Naive thymus-derived CD8-positive, alpha-beta T cell (primary cell): ENCODE measurements around the gene EFNB3. TPM values are rescaled to one million over a fixed set of nuclear protein-coding genes. Genes with fewer than 3 reads are reported as not detected.

Source experiments
- ATAC-seq, 2 donors: fragments of 150-1000 bp; cut with Tn5 transposase in 1 of 2; sonication (Bioruptor Pico), chemical (Tn5 transposase) in 1 of 2; 1 replicate in 1 of 2; 2 replicates in 1 of 2; pipeline ENCODE4 v1.10.0; 2021; ENCODE audit warnings: mild to moderate bottlenecking in 2 of 2, moderate library complexity in 2 of 2
- POLR2A ChIA-PET: fragments of 350-600 bp; sonication (Branson Sonifier 250); formaldehyde crosslinking; loops from one replicate; lab custom pipeline; 2021; ENCODE audit warnings: antibody characterized with exemption; lab: Charles Lee
- DNase-seq, 10 donors: peaks; one replicate each; pipeline versions ENCODE4 v3.0.0 to v3.0.0-alpha.2; 2020 to 2022
- H3K27ac Mint-ChIP-seq, 10 donors: one replicate each; pipeline ENCODE4 v1.8.0; 2020 to 2022; ENCODE audit warnings: mild to moderate bottlenecking in 10 of 10, mixed read lengths in 10 of 10, moderate library complexity in 4 of 10, inconsistent platforms in 1 of 10
- H3K27me3 Mint-ChIP-seq, 5 donors: one replicate each; pipeline ENCODE4 v1.8.0; 2021 to 2022; ENCODE audit warnings: mixed read lengths in 5 of 5
- H3K36me3 Mint-ChIP-seq, 3 donors: one replicate each; pipeline ENCODE4 v1.8.0; 2020 to 2022; ENCODE audit warnings: mixed read lengths in 3 of 3, mild to moderate bottlenecking in 2 of 3, inconsistent platforms in 1 of 3
- H3K4me1 Mint-ChIP-seq, 4 donors: one replicate each; pipeline ENCODE4 v1.8.0; 2021 to 2022; ENCODE audit warnings: mixed read lengths in 4 of 4
- H3K4me3 Mint-ChIP-seq, 10 donors: one replicate each; pipeline ENCODE4 v1.8.0; 2020 to 2022; ENCODE audit warnings: mild to moderate bottlenecking in 10 of 10, mixed read lengths in 10 of 10, moderate library complexity in 6 of 10, inconsistent platforms in 1 of 10
- H3K9me3 Mint-ChIP-seq, 9 donors: one replicate each; pipeline ENCODE4 v1.8.0; 2020 to 2022; ENCODE audit warnings: mixed read lengths in 9 of 9, mild to moderate bottlenecking in 3 of 9, inconsistent platforms in 1 of 9, moderate library complexity in 1 of 9
- polyA plus RNA-seq, 3 donors: library from polyadenylated mRNA; unstranded; fragments of 300-500 nt; fragmentation: Illumina TruSeq; gene quantifications; one replicate each; pipeline ENCODE4 v1.2.3, GENCODE V29; 2021
- total RNA-seq, 8 experiments: library from RNA in 2 of 8; stranded (reverse) in 2 of 8; gene quantifications; one replicate each; pipeline ENCODE4 v1.2.3 and lab custom pipeline; 2021 to 2026

The EFNB3 gene
- total and polyA plus RNA-seq, 5 experiments from 2014 or later, result not detected

DNA sequence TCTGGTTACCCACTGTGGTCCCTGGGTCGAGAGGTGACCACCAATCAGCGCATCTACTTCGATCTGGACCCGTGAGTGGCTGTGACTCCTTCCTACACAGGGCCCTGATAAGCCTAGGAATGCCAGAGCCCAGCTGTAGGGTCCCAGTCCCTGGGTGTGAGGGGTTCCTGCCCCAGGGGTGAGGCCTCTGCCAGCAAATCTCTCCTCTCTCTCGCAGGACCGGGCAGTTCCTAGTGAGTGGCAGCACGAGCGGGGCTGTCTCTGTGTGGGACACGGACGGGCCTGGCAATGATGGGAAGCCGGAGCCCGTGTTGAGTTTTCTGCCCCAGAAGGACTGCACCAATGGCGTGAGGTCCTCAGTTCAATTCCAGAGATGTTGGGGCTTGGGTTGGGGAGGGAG is 2.2 kb upstream of the EFNB3 start:
- H3K4me3 Mint-ChIP-seq, result no peak overlapping the region
- no peak for ATAC-seq
- DNase-seq, result no peak
- H3K4me1 Mint-ChIP-seq, result peaks cover 11 to 26% (median 19%) of the 10 kb centered on the region in 4 donors
- H3K36me3 Mint-ChIP-seq, result peaks cover 4 to 48% (median 21%) of the 10 kb centered on the region in 3 donors
- peak overlapping the region in 1 of 10 donors; percentile 3 for H3K27ac Mint-ChIP-seq
- POLR2A ChIA-PET, result no interaction called here
- no peaks in the 10 kb centered on the region for H3K9me3 Mint-ChIP-seq
- peaks cover 18 to 71% (median 47%) of the 10 kb centered on the region in 5 donors for H3K27me3 Mint-ChIP-seq

DNA sequence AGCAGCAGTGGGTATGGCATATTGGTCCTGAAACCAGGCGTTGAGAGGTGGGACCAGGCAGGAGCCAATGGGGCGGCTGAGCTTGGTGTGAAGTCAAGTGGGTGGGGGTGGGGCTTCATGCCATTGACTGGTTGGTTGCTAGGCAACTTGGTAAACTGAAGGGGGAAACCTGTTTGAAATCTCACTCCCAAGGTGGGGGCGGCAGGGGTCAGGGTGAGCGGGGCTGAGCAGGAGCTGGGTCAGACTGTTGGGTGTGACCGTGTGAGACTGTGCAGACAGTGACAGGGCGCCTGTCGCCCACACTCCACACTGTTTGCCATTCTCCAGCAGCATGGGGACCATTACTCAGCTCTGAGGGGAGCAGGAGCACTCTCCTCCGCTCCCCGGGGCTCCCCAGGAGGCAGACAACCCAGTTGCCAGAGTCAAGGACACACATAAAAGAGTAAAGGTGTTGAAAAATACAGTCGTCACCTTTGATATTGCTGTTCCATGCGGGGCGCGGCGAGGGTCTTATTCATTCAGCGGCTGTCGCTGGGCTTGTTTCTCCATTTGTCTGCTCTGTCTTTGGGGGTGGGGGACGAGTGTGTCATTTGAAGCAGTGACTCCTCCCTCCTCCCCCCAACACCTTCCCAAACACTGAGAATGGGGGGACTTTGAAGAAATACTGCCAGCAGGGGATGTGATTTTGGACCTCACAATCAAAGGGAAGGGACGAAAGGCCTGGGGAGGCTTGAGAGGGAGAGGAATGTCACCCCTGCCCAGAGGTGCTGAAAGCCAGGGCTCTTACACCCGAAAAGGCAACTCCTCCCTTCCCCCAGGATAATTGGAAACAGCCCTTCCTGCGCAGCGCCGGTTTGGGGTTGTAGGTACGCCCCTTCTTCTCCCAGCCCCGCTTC is 1.2 kb upstream of the EFNB3 start:
- H3K4me3 Mint-ChIP-seq, result peak overlapping the region; percentile 59 to 94 (median 76)

DNA sequence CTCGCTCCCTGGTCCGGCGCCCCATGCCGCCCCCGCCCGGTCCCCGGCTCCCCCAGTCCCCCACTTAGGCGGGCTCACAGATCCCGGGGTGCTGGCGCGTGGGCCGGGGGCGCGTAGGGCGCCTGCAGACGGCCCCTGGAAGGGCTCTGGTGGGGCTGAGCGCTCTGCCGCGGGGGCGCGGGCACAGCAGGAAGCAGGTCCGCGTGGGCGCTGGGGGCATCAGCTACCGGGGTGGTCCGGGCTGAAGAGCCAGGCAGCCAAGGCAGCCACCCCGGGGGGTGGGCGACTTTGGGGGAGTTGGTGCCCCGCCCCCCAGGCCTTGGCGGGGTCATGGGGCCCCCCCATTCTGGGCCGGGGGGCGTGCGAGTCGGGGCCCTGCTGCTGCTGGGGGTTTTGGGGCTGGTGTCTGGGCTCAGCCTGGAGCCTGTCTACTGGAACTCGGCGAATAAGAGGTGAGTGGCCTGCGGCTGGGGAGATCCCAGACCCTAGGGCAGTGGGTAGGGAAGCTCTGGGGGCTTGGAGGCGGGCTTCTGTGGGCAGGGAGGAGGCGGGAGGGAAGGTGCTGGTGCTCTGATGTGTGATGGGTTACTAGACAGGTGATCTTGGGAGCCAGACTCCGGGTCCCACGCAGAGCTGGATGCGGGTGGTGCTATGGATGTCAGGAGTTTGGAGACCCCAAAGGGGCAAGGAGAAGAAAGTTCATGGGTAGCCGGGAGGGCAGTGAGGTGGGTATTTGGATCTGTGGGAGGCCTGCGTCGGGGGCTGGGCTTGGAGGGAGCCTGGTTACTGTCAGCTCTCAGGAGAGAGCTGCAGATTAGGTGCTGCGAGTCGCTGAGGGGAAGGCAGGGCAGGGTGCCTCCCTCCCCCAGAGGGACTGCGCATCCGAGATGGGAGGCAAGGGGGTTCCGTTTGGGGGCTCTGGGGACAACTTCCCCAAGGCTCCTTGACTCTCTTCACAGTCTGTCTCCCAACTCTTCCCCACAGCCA is 560 bp downstream of the EFNB3 start:
- POLR2A ChIA-PET, result interaction anchor here (0.8 kb wide), 1 partner anchor 35 kb away, joined by 3 read pairs; no protein-coding TSS in a partner anchor
- peaks cover 21 to 90% (median 57%) of the 10 kb centered on the region in 5 donors for H3K27me3 Mint-ChIP-seq
- peaks cover 18 to 34% (median 26%) of the 10 kb centered on the region in 4 donors for H3K4me1 Mint-ChIP-seq
- H3K27ac Mint-ChIP-seq, result peak overlapping the region in 1 of 10 donors; percentile 90
- H3K9me3 Mint-ChIP-seq, result no peaks in the 10 kb centered on the region
- ATAC-seq (peak; percentile 56 to 65), DNase-seq (peak in 1 of 10 donors; percentile 29)
- H3K36me3 Mint-ChIP-seq, result peaks cover 3 to 31% (median 20%) of the 10 kb centered on the region in 3 donors
- H3K4me3 Mint-ChIP-seq, result peak overlapping the region; percentile 21 to 88 (median 56)

More for the DNA sequence above, 1.2 kb upstream of the EFNB3 start:
- H3K4me1 Mint-ChIP-seq, result peaks cover 11 to 26% (median 19%) of the 10 kb centered on the region in 4 donors
- peak overlapping the region in 6 of 10 donors; percentile 5 to 82 (median 48) for H3K27ac Mint-ChIP-seq
- no peaks in the 10 kb centered on the region for H3K9me3 Mint-ChIP-seq
- H3K36me3 Mint-ChIP-seq, result peaks cover 4 to 40% (median 21%) of the 10 kb centered on the region in 3 donors
- peak in 3 of 10 donors; percentile 23 to 27 (median 25) for DNase-seq
- peaks cover 18 to 78% (median 51%) of the 10 kb centered on the region in 5 donors for H3K27me3 Mint-ChIP-seq
- peak; percentile 34 to 52 for ATAC-seq
- POLR2A ChIA-PET, result no interaction called here

GRCh38 chr17:7706631-7707354 is 1.8 kb downstream of the EFNB3 start:
- H3K4me3 Mint-ChIP-seq, result peak overlapping the region in 4 of 10 donors; percentile 3 to 88 (median 32)
- no peak for DNase-seq
- H3K4me1 Mint-ChIP-seq, result peaks cover 21 to 37% (median 33%) of the 10 kb centered on the region in 4 donors
- peaks cover 0 to 18% (median 9%) of the 10 kb centered on the region in 3 donors for H3K36me3 Mint-ChIP-seq
- H3K27ac Mint-ChIP-seq, result no peak overlapping the region
- POLR2A ChIA-PET, result no interaction called here
- H3K9me3 Mint-ChIP-seq, result no peaks in the 10 kb centered on the region
- no peak for ATAC-seq
- H3K27me3 Mint-ChIP-seq, result peaks cover 24 to 90% (median 60%) of the 10 kb centered on the region in 5 donors

DNA sequence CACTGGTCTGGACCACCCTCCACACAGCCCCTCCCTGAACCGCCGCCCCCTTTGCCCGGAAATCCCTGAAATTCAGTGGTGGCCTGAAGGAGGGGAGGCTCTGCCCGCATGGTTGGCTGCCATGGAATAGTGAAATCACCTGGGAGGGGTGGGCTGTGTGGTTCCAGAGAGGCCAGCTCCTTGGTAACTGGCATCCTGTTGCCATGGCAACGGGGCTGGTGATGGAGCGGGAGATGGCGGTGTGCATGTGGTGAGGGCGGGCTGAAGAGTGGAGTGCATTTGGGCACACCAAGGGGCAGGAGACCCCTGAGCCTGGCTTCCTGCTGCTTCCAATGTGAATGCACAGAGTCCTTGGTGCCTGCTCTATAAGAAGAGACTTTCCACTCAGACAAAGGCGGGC is 2.4 kb downstream of the EFNB3 start:
- ATAC-seq (no peak), DNase-seq (no peak)
- no peak overlapping the region for H3K4me3 Mint-ChIP-seq
- H3K9me3 Mint-ChIP-seq, result no peaks in the 10 kb centered on the region
- POLR2A ChIA-PET, result no interaction called here
- peaks cover 23 to 42% (median 33%) of the 10 kb centered on the region in 4 donors for H3K4me1 Mint-ChIP-seq
- peaks cover 24 to 90% (median 59%) of the 10 kb centered on the region in 5 donors for H3K27me3 Mint-ChIP-seq
- H3K36me3 Mint-ChIP-seq, result peaks cover 0 to 12% (median 4%) of the 10 kb centered on the region in 3 donors
- H3K27ac Mint-ChIP-seq, result no peak overlapping the region

DNA sequence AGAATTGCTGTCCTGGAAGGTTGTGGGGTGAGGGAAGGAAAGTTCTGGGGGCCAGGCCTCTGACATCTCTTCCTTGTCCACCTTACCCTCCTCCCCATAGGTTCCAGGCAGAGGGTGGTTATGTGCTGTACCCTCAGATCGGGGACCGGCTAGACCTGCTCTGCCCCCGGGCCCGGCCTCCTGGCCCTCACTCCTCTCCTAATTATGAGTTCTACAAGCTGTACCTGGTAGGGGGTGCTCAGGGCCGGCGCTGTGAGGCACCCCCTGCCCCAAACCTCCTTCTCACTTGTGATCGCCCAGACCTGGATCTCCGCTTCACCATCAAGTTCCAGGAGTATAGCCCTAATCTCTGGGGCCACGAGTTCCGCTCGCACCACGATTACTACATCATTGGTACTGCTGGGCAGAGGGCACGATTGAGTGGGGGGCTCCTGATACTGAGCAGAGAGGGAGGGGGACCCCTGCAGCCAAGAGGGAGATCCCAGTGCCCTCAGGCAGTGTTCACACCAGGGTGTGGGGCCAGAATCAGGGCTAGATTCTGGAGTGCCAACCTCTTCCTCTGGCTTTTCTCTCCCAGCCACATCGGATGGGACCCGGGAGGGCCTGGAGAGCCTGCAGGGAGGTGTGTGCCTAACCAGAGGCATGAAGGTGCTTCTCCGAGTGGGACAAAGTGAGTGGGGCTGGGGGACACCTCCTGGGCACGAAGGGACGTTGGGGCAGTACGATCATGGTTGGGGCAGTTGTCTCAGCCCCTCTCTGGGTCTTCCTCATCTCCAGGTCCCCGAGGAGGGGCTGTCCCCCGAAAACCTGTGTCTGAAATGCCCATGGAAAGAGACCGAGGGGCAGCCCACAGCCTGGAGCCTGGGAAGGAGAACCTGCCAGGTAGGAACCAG is 3.1 kb downstream of the EFNB3 start:
- POLR2A ChIA-PET, result no interaction called here
- ATAC-seq (no peak), DNase-seq (no peak)
- Mint-ChIP-seq H3K27ac (peak overlapping the region in 1 of 10 donors; percentile 77), H3K4me1 (peaks cover 23 to 47% (median 34%) of the 10 kb centered on the region in 4 donors), H3K36me3 (peaks cover 0 to 5% (median 0%) of the 10 kb centered on the region in 3 donors), H3K27me3 (peaks cover 28 to 90% (median 64%) of the 10 kb centered on the region in 5 donors), H3K9me3 (no peaks in the 10 kb centered on the region), H3K4me3 (peak overlapping the region in 1 of 10 donors; percentile 14)

DNA sequence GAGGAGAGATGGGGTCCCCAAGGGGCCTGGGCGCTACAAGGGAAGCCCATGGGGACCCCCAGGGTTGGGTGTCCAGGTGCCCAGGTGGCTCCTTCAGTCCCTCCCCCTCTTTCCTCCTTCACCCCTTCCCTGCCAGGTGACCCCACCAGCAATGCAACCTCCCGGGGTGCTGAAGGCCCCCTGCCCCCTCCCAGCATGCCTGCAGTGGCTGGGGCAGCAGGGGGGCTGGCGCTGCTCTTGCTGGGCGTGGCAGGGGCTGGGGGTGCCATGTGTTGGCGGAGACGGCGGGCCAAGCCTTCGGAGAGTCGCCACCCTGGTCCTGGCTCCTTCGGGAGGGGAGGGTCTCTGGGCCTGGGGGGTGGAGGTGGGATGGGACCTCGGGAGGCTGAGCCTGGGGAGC is 4.0 kb downstream of the EFNB3 start:
- ATAC-seq, result no peak
- H3K36me3 Mint-ChIP-seq, result no peaks in the 10 kb centered on the region
- POLR2A ChIA-PET, result no interaction called here

GRCh38 chr17:7710301-7710700 is 5.3 kb downstream of the EFNB3 start:
- Mint-ChIP-seq H3K27ac (peak overlapping the region in 2 of 10 donors; percentile 23 to 43), H3K4me1 (peaks cover 20 to 37% (median 24%) of the 10 kb centered on the region in 4 donors), H3K4me3 (no peak overlapping the region), H3K36me3 (no peaks in the 10 kb centered on the region), H3K9me3 (no peaks in the 10 kb centered on the region), H3K27me3 (peaks cover 26 to 91% (median 60%) of the 10 kb centered on the region in 5 donors)
- DNase-seq, result no peak
- no peak for ATAC-seq
- POLR2A ChIA-PET, result interaction anchor here (1.1 kb wide), 1 partner anchor 60 kb away, joined by 3 read pairs; no protein-coding TSS in a partner anchor

More for the DNA sequence above, 4.0 kb downstream of the EFNB3 start:
- DNase-seq, result no peak
- H3K9me3 Mint-ChIP-seq, result no peaks in the 10 kb centered on the region
- H3K4me3 Mint-ChIP-seq, result no peak overlapping the region
- H3K27me3 Mint-ChIP-seq, result peaks cover 29 to 89% (median 62%) of the 10 kb centered on the region in 5 donors
- peaks cover 22 to 46% (median 32%) of the 10 kb centered on the region in 4 donors for H3K4me1 Mint-ChIP-seq
- no peak overlapping the region for H3K27ac Mint-ChIP-seq

GRCh38 chr17:7711051-7711755 is 6.2 kb downstream of the EFNB3 start:
- H3K36me3 Mint-ChIP-seq, result no peaks in the 10 kb centered on the region
- H3K27ac Mint-ChIP-seq, result peak overlapping the region in 2 of 10 donors; percentile 49 to 79
- ATAC-seq (peak in 1 of 2 donors; percentile 34), DNase-seq (no peak)
- peaks cover 15 to 29% (median 19%) of the 10 kb centered on the region in 4 donors for H3K4me1 Mint-ChIP-seq
- POLR2A ChIA-PET, result interaction anchor here (1.1 kb wide), 1 partner anchor 61 kb away, joined by 3 read pairs; no protein-coding TSS in a partner anchor
- no peaks in the 10 kb centered on the region for H3K9me3 Mint-ChIP-seq
- H3K4me3 Mint-ChIP-seq, result peak overlapping the region in 1 of 10 donors; percentile 9
- peaks cover 25 to 91% (median 60%) of the 10 kb centered on the region in 5 donors for H3K27me3 Mint-ChIP-seq

- ATAC-seq, result peak; percentile 49 to 61
- Mint-ChIP-seq H3K4me3 (peak overlapping the region in 1 of 10 donors; percentile 10), H3K9me3 (no peaks in the 10 kb centered on the region), H3K27ac (peak overlapping the region in 3 of 10 donors; percentile 14 to 48 (median 38)), H3K27me3 (peaks cover 24 to 91% (median 58%) of the 10 kb centered on the region in 5 donors), H3K4me1 (peaks cover 17 to 38% (median 22%) of the 10 kb centered on the region in 4 donors), H3K36me3 (no peaks in the 10 kb centered on the region)
- POLR2A ChIA-PET, result no interaction called here
- DNase-seq, result peak in 1 of 10 donors; percentile 24
Measured at GRCh38 chr17:7712111-7712771, 7.2 kb downstream of the EFNB3 start.
